ACC112 (cell line): ENCODE measurements around the gene CYP4A11.
"Not testable (repeated sequence)": the region's sequence is repeated elsewhere in the genome, so short reads cannot be mapped to it uniquely, and the experiment has no call there.

Source experiments
- H2AFZ ChIP-seq: fragments of 200-600 bp; sonication (generic); one replicate; pipeline ENCODE4 v1.6.0; 2017; ENCODE audit warnings: antibody characterized with exemption, low read length; ENCODE audit not compliant: unreplicated experiment
- H3K27ac ChIP-seq: fragments of 200-600 bp; sonication (generic); 2 replicates; pipeline ENCODE4 v1.5.1; 2014; ENCODE audit warnings: low read depth, mild to moderate bottlenecking, antibody characterized with exemption, low read length, moderate library complexity
- H3K27me3 ChIP-seq: fragments of 200-600 bp; sonication (generic); 2 replicates; pipeline ENCODE4 v1.6.1; 2014; ENCODE audit warnings: mild to moderate bottlenecking, antibody characterized with exemption, low read length, moderate library complexity, mixed read lengths; ENCODE audit not compliant: insufficient read depth
- H3K36me3 ChIP-seq: fragments of 200-600 bp; sonication (generic); 2 replicates; pipeline ENCODE4 v1.6.1; 2016; ENCODE audit warnings: mild to moderate bottlenecking, antibody characterized with exemption, low read length, moderate library complexity, mixed read lengths; ENCODE audit not compliant: insufficient read depth
- H3K4me1 ChIP-seq: fragments of 200-600 bp; sonication (generic); one replicate; pipeline ENCODE4 v1.6.1; 2016; ENCODE audit warnings: low read length, mixed read lengths; ENCODE audit not compliant: insufficient read depth, unreplicated experiment, control insufficient read depth
- H3K4me3 ChIP-seq: fragments of 200-600 bp; sonication (generic); 2 replicates; pipeline ENCODE4 v1.5.1; 2014; ENCODE audit warnings: mild to moderate bottlenecking, low read depth, low read length
- H3K79me2 ChIP-seq: fragments of 200-600 bp; sonication (generic); one replicate; pipeline ENCODE4 v1.6.0; 2016; ENCODE audit warnings: low read length; ENCODE audit not compliant: control insufficient read depth, unreplicated experiment, insufficient read depth

Gene CYP4A11

GRCh38 chr1:46949417-46949666, 8.1 kb upstream of the CYP4A11 start:
- not testable (repeated sequence) for H3K27me3 ChIP-seq, H3K27ac ChIP-seq, H3K4me1 ChIP-seq, H3K4me3 ChIP-seq, H3K36me3 ChIP-seq, H2AFZ ChIP-seq, H3K79me2 ChIP-seq

- Histone ChIP-seq H3K4me3 (no peak overlapping the region), H3K36me3 (no peaks in the 10 kb centered on the region), H3K79me2 (no peaks in the 10 kb centered on the region), H3K27me3 (no peaks in the 10 kb centered on the region), H3K27ac (no peak overlapping the region), H2AFZ (no peak overlapping the region), H3K4me1 (no peaks in the 10 kb centered on the region)
Observed at GRCh38 chr1:46948629-46949416, 7.5 kb upstream of the CYP4A11 start.

- H2AFZ ChIP-seq, result not testable (repeated sequence)
Observed at GRCh38 chr1:46947706-46948105, 6.4 kb upstream of the CYP4A11 start.

GRCh38 chr1:46942086-46942485, 810 bp upstream of the CYP4A11 start:
- Histone ChIP-seq H3K36me3 (no peaks in the 10 kb centered on the region), H3K79me2 (no peaks in the 10 kb centered on the region), H3K27me3 (no peaks in the 10 kb centered on the region), H3K27ac (no peak overlapping the region), H2AFZ (no peak overlapping the region), H3K4me1 (no peaks in the 10 kb centered on the region), H3K4me3 (no peak overlapping the region)

More at GRCh38 chr1:46947706-46948105, 6.4 kb upstream of the CYP4A11 start:
- H3K36me3 ChIP-seq, H3K27ac ChIP-seq, H3K27me3 ChIP-seq, H3K4me3 ChIP-seq, H3K4me1 ChIP-seq, H3K79me2 ChIP-seq: not testable (repeated sequence)

- H3K27me3 ChIP-seq, result no peaks in the 10 kb centered on the region
- no peak overlapping the region for H3K27ac ChIP-seq
- no peaks in the 10 kb centered on the region for H3K79me2 ChIP-seq
- no peaks in the 10 kb centered on the region for H3K4me1 ChIP-seq
- H3K4me3 ChIP-seq, result no peak overlapping the region
- no peaks in the 10 kb centered on the region for H3K36me3 ChIP-seq
- H2AFZ ChIP-seq, result no peak overlapping the region
Observed at GRCh38 chr1:46940307-46940706, 969 bp downstream of the CYP4A11 start.

- Histone ChIP-seq H3K4me1 (no peaks in the 10 kb centered on the region), H3K27me3 (no peaks in the 10 kb centered on the region), H3K79me2 (no peaks in the 10 kb centered on the region), H3K27ac (no peak overlapping the region), H2AFZ (no peak overlapping the region), H3K36me3 (no peaks in the 10 kb centered on the region), H3K4me3 (no peak overlapping the region)
Observed at GRCh38 chr1:46937270-46937669, 4.0 kb downstream of the CYP4A11 start.

GRCh38 chr1:46936788-46937187, 4.5 kb downstream of the CYP4A11 start:
- H3K79me2 ChIP-seq, result no peaks in the 10 kb centered on the region
- H3K36me3 ChIP-seq, result no peaks in the 10 kb centered on the region
- H3K27me3 ChIP-seq, result no peaks in the 10 kb centered on the region; the same call in 1 of the 2 replicates
- H3K4me3 ChIP-seq, result no peak overlapping the region
- H2AFZ ChIP-seq, result no peak overlapping the region
- no peaks in the 10 kb centered on the region for H3K4me1 ChIP-seq
- H3K27ac ChIP-seq, result no peak overlapping the region

- not testable (repeated sequence) for H3K27ac ChIP-seq, H3K27me3 ChIP-seq
Observed at GRCh38 chr1:46934852-46935251, 6.4 kb downstream of the CYP4A11 start.

GRCh38 chr1:46932020-46932419, 9.3 kb downstream of the CYP4A11 start:
- not testable (repeated sequence) for H3K27ac ChIP-seq, H3K4me1 ChIP-seq, H2AFZ ChIP-seq, H3K27me3 ChIP-seq, H3K36me3 ChIP-seq, H3K79me2 ChIP-seq, H3K4me3 ChIP-seq

More at GRCh38 chr1:46934852-46935251, 6.4 kb downstream of the CYP4A11 start:
- H2AFZ ChIP-seq, H3K4me3 ChIP-seq, H3K4me1 ChIP-seq, H3K79me2 ChIP-seq, H3K36me3 ChIP-seq: not testable (repeated sequence)

GRCh38 chr1:46931151-46931550, 10.1 kb downstream of the CYP4A11 start:
- Histone ChIP-seq H3K27ac (no peak overlapping the region), H3K4me1 (no peaks in the 10 kb centered on the region), H3K36me3 (no peaks in the 10 kb centered on the region), H3K4me3 (no peak overlapping the region), H3K27me3 (no peaks in the 10 kb centered on the region; the same call in 1 of the 2 replicates), H2AFZ (no peak overlapping the region), H3K79me2 (no peaks in the 10 kb centered on the region)

GRCh38 chr1:46927249-46927835, 13.9 kb downstream of the CYP4A11 start:
- H3K36me3 ChIP-seq, result no peaks in the 10 kb centered on the region
- H3K4me1 ChIP-seq, result no peaks in the 10 kb centered on the region
- no peaks in the 10 kb centered on the region; the same call in 1 of the 2 replicates for H3K27me3 ChIP-seq
- H2AFZ ChIP-seq, result no peak overlapping the region
- H3K4me3 ChIP-seq, result no peak overlapping the region
- no peak overlapping the region for H3K27ac ChIP-seq
- no peaks in the 10 kb centered on the region for H3K79me2 ChIP-seq
